Activated naive CD4-positive, alpha-beta T cell (primary cell): ENCODE measurements around the gene AKAIN1.

Experiments used
- DNase-seq, 4 experiments: peaks; one replicate each; lab custom pipeline; 2025; lab: John Stamatoyannopoulos, UW

Gene AKAIN1

GRCh38 chr18:5093902-5094301 is 103.2 kb downstream of the AKAIN1 start:
- no peak for DNase-seq
